IMR-90 (cell line): ENCODE measurements around the gene VAT1L. TPM values are rescaled to one million over a fixed set of nuclear protein-coding genes. Genes with fewer than 3 reads are reported as not detected.

ENCODE experiments used
- ATAC-seq: fragments of 200-7000 bp; cut with Tn5 transposase; 2 replicates; pipeline ENCODE4 v1.9.1; 2020; ENCODE audit warnings: low read depth, mild to moderate bottlenecking, moderate library complexity
- BruUV-seq: library from RNA; stranded (reverse); fragments of 400-500 nt; replicated peaks from 2 replicates; lab custom pipeline; 2021; lab: Mats Ljungman, UMichigan
- CTCF ChIA-PET: fragments of 300-600 bp; formaldehyde crosslinking; extraction: SDS; loops from one replicate; lab custom pipeline; 2021; ENCODE audit warnings: antibody characterized with exemption; lab: Yijun Ruan, JAX
- POLR2A ChIA-PET: fragments of 300-600 bp; sonication (Branson Sonifier 250); formaldehyde crosslinking; loops from one replicate; lab custom pipeline; 2022; ENCODE audit warnings: antibody characterized with exemption; ENCODE audit not compliant: unreplicated experiment; lab: Charles Lee
- DNase-seq: peaks from one replicate; pipeline ENCODE4 v3.0.0; 2013
- H2AFZ ChIP-seq: replicated peaks from 2 replicates; pipeline ENCODE3; 2013; ENCODE audit warnings: low read length, mild to moderate bottlenecking; ENCODE audit not compliant: poor library complexity
- H2AK5ac ChIP-seq: 2 replicates; pipeline ENCODE4 v1.6.1; 2013; ENCODE audit warnings: low read depth, low read length, inconsistent platforms
- H2AK9ac ChIP-seq: replicated peaks from 2 replicates; pipeline ENCODE3; 2013; ENCODE audit warnings: mild to moderate bottlenecking, low read depth, low read length, moderate library complexity; ENCODE audit not compliant: poor library complexity
- H2BK120ac ChIP-seq: 2 replicates; pipeline ENCODE4 v1.6.1; 2013; ENCODE audit warnings: low read depth, low read length, inconsistent platforms
- H2BK15ac ChIP-seq: 3 replicates; pipeline ENCODE4 v1.6.1; 2013; ENCODE audit warnings: low read depth, low read length, inconsistent platforms
- H2BK20ac ChIP-seq: 2 replicates; pipeline ENCODE4 v1.6.1; 2013; ENCODE audit warnings: low read depth, mild to moderate bottlenecking, inconsistent platforms, low read length, moderate library complexity
- H2BK5ac ChIP-seq: 2 replicates; pipeline ENCODE4 v1.6.1; 2013; ENCODE audit warnings: mild to moderate bottlenecking, low read depth, low read length, inconsistent platforms; ENCODE audit not compliant: poor library complexity, severe bottlenecking
- H3K14ac ChIP-seq: replicated peaks from 2 replicates; pipeline ENCODE4 v1.6.1; 2013; ENCODE audit warnings: low read depth, low read length, inconsistent platforms
- H3K18ac ChIP-seq: 2 replicates; pipeline ENCODE4 v1.6.1; 2013; ENCODE audit warnings: low read depth, low read length, control low read depth
- H3K23ac ChIP-seq: 2 replicates; pipeline ENCODE4 v1.6.1; 2013; ENCODE audit warnings: low read depth, low read length, inconsistent platforms
- H3K27ac ChIP-seq: 2 replicates; pipeline ENCODE4 v1.5.1; 2013; ENCODE audit warnings: mild to moderate bottlenecking, control low read depth, low read length; ENCODE audit not compliant: insufficient read depth
- H3K27me3 ChIP-seq: 2 replicates; pipeline ENCODE4 v1.6.1; 2013; ENCODE audit warnings: low read length; ENCODE audit not compliant: control insufficient read depth, insufficient read depth
- H3K36me3 ChIP-seq: 2 replicates; pipeline ENCODE4 v1.6.1; 2013; ENCODE audit warnings: low read length, mixed read lengths; ENCODE audit not compliant: control insufficient read depth, insufficient read depth
- H3K4ac ChIP-seq: 2 replicates; pipeline ENCODE4 v1.6.1; 2013; ENCODE audit warnings: low read depth, low read length, inconsistent platforms
- H3K4me1 ChIP-seq: 2 replicates; pipeline ENCODE4 v1.6.1; 2013; ENCODE audit warnings: low read length, mixed read lengths; ENCODE audit not compliant: control insufficient read depth, insufficient read depth
- H3K4me2 ChIP-seq: 2 replicates; pipeline ENCODE4 v1.6.1; 2013; ENCODE audit warnings: low read depth, mild to moderate bottlenecking, control low read depth, low read length, moderate library complexity
- H3K4me3 ChIP-seq: 2 replicates; pipeline ENCODE4 v1.5.1; 2013; ENCODE audit warnings: low read depth, mild to moderate bottlenecking, control low read depth, low read length, moderate library complexity; ENCODE audit not compliant: insufficient read depth
- H3K56ac ChIP-seq: 2 replicates; pipeline ENCODE4 v1.6.1; 2013; ENCODE audit warnings: low read length, inconsistent platforms; ENCODE audit not compliant: insufficient read depth; ENCODE audit errors: extremely low read depth
- H3K79me1 ChIP-seq, 2 experiments: 2 replicates each; pipeline ENCODE4 v1.6.1; 2013; ENCODE audit warnings: low read length in 2 of 2, inconsistent platforms in 1 of 2, low read depth in 1 of 2
- H3K9ac ChIP-seq: 2 replicates; pipeline ENCODE4 v1.6.1; 2013; ENCODE audit warnings: low read depth, low read length, control low read depth
- H3K9me1 ChIP-seq: 2 replicates; pipeline ENCODE4 v1.6.1; 2013; ENCODE audit warnings: low read length, inconsistent platforms; ENCODE audit not compliant: insufficient read depth
- H3K9me3 ChIP-seq: 2 replicates; pipeline ENCODE4 v1.6.1; 2013; ENCODE audit warnings: low read length; ENCODE audit not compliant: control insufficient read depth, insufficient read depth
- H4K20me1 ChIP-seq: 2 replicates; pipeline ENCODE4 v1.6.1; 2013; ENCODE audit warnings: low read length, inconsistent platforms; ENCODE audit not compliant: insufficient read depth
- H4K5ac ChIP-seq: 2 replicates; pipeline ENCODE4 v1.6.1; 2013; ENCODE audit warnings: mild to moderate bottlenecking, low read depth, low read length, control low read depth
- H4K8ac ChIP-seq, 2 experiments: 2 replicates each; pipeline ENCODE4 v1.6.1; 2013; ENCODE audit warnings: low read depth in 2 of 2, low read length in 2 of 2, control low read depth in 1 of 2, inconsistent platforms in 1 of 2
- H4K91ac ChIP-seq: 2 replicates; pipeline ENCODE4 v1.6.1; 2013; ENCODE audit warnings: low read depth, low read length, inconsistent platforms; ENCODE audit not compliant: insufficient read depth
- BHLHE40 ChIP-seq: fragments of 150-350 bp; IDR thresholded peaks from 2 replicates; pipeline ENCODE4 v1.6.1; 2016; ENCODE audit warnings: mild to moderate bottlenecking, low read depth, low read length
- CEBPB ChIP-seq: IDR thresholded peaks from 2 replicates; pipeline ENCODE4 v1.6.1; 2012; ENCODE audit warnings: low read depth, low read length, improper control_type of control experiment
- CHD1 ChIP-seq: IDR thresholded peaks from 2 replicates; pipeline ENCODE4 v1.6.1; 2012; ENCODE audit warnings: low read depth, low read length, improper control_type of control experiment
- FOS ChIP-seq: fragments of 150-350 bp; IDR thresholded peaks from 2 replicates; pipeline ENCODE4 v1.6.1; 2016; ENCODE audit warnings: low read depth, low read length
- MAFK ChIP-seq: IDR thresholded peaks from 2 replicates; pipeline ENCODE4 v1.6.1; 2012; ENCODE audit warnings: low read depth, low read length, improper control_type of control experiment
- MAZ ChIP-seq: IDR thresholded peaks from 2 replicates; pipeline ENCODE4 v1.6.1; 2012; ENCODE audit warnings: low read depth, mild to moderate bottlenecking, low read length, improper control_type of control experiment, moderate library complexity, borderline replicate concordance
- MXI1 ChIP-seq: IDR thresholded peaks from 2 replicates; pipeline ENCODE4 v1.6.1; 2012; ENCODE audit warnings: low read depth, mild to moderate bottlenecking, low read length, moderate library complexity, borderline replicate concordance
- NFE2L2 ChIP-seq: fragments of 150-350 bp; IDR thresholded peaks from 2 replicates; pipeline ENCODE4 v1.6.1; 2016; ENCODE audit warnings: low read depth, mild to moderate bottlenecking, low read length
- POLR2A ChIP-seq: IDR thresholded peaks from 2 replicates; pipeline ENCODE4 v1.6.1; 2012; ENCODE audit warnings: mild to moderate bottlenecking, low read depth, low read length
- RAD21 ChIP-seq: IDR thresholded peaks from 2 replicates; pipeline ENCODE4 v1.6.1; 2012; ENCODE audit warnings: low read length, improper control_type of control experiment
- RCOR1 ChIP-seq: IDR thresholded peaks from 2 replicates; pipeline ENCODE4 v1.6.1; 2012; ENCODE audit warnings: mild to moderate bottlenecking, low read length, improper control_type of control experiment; ENCODE audit not compliant: insufficient replicate concordance
- RFX5 ChIP-seq: IDR thresholded peaks from 2 replicates; pipeline ENCODE4 v1.8.0; 2012; ENCODE audit warnings: low read depth, mild to moderate bottlenecking, low read length, moderate library complexity
- SMC3 ChIP-seq: fragments of 150-350 bp; IDR thresholded peaks from 2 replicates; pipeline ENCODE4 v1.6.1; 2016; ENCODE audit warnings: low read depth, mild to moderate bottlenecking, antibody characterized with exemption, low read length, moderate library complexity
- USF2 ChIP-seq: fragments of 150-350 bp; IDR thresholded peaks from 2 replicates; pipeline ENCODE4 v1.6.1; 2017; ENCODE audit warnings: mild to moderate bottlenecking, antibody characterized with exemption, low read length, low read depth
- WGBS, 2 experiments: methylation state at CpG; one replicate each; pipeline versions ENCODE4 v1.1.5 to v1.1.7; 2013; ENCODE audit warnings: missing lambda C conversion rate in 2 of 2; ENCODE audit not compliant: insufficient read length in 1 of 2; ENCODE audit errors: extremely low coverage in 2 of 2; 5-methylcytosine and 5-hydroxymethylcytosine counted together
- dilution Hi-C: fragments of 300-500 bp; cut with HindIII; formaldehyde crosslinking; loops from one replicate; pipeline ENCODE4 v1.14.3; 2018; ENCODE audit warnings: low sequenced_read_pairs; ENCODE audit not compliant: unreplicated experiment
- in situ Hi-C: fragments of 300-500 bp; cut with MboI; formaldehyde crosslinking; loops from 3 replicates; pipeline ENCODE4 v1.14.3; 2019; ENCODE audit warnings: low sequenced_read_pairs, inconsistent platforms, mixed read lengths
- intact Hi-C: fragments of 100-400 bp; cut with micrococcal nuclease; formaldehyde crosslinking; loops from 2 replicates; pipeline ENCODE4 v1.10.0; 2022
- polyA plus RNA-seq, 3 experiments: library from polyadenylated mRNA; depleted of rRNA; stranded (reverse); fragments of >200 nt; gene quantifications; 2 replicates each; pipeline ENCODE4 v1.2.3, GENCODE V29; 2012; ENCODE audit warnings: low replicate concordance in 1 of 3
- total RNA-seq: library from RNA; depleted of rRNA; stranded (reverse); fragments of >200 nt; gene quantifications from 2 replicates; pipeline ENCODE4 v1.2.3, GENCODE V29; 2012
- TF ChIP-seq, protein P1 (sequence below): conservative IDR thresholded peaks from 2 replicates; pipeline ENCODE4 v1.5.1; 2012; ENCODE audit warnings: mild to moderate bottlenecking, low read depth, low read length, improper control_type of control experiment
- TF ChIP-seq, protein P2 (sequence below): fragments of 150-350 bp; IDR thresholded peaks from 2 replicates; pipeline ENCODE4 v1.6.1; 2016; ENCODE audit warnings: low read depth, mild to moderate bottlenecking, low read length, moderate library complexity, borderline replicate concordance

The VAT1L gene
- total and polyA plus RNA-seq, 2 of the 4 experiments (the other 2 are of a cell fraction) = 15.4 to 18.5 TPM

GRCh38 chr16:77859493-77860232 is 71.3 kb downstream of the VAT1L start:
- no peak overlapping the region for H4K8ac ChIP-seq
- no peak overlapping the region for H3K27ac ChIP-seq
- no peaks in the 10 kb centered on the region for H3K4me1 ChIP-seq
- no peaks in the 10 kb centered on the region for H3K9me1 ChIP-seq
- H2AK5ac ChIP-seq = no peak overlapping the region
- no peaks in the 10 kb centered on the region for H3K79me1 ChIP-seq
- H2BK20ac ChIP-seq = no peak overlapping the region
- DNase-seq (no peak), ATAC-seq (no peak)
- no peak overlapping the region for H2BK120ac ChIP-seq
- POLR2A ChIA-PET = no interaction called here
- no peak overlapping the region for H3K18ac ChIP-seq
- WGBS, 2 experiments = no CpG with 5 or more reads among the region's 11 CpGs
- no peak overlapping the region for H2BK5ac ChIP-seq
- in situ Hi-C loops (no loop called here), dilution Hi-C loops (no loop called here), intact Hi-C loops (no loop called here)
- no peak overlapping the region for H3K4ac ChIP-seq
- H3K9me3 ChIP-seq = no peaks in the 10 kb centered on the region
- no peak overlapping the region for H2AK9ac ChIP-seq
- no peak overlapping the region for H2AFZ ChIP-seq
- TF ChIP-seq, protein P1, sequence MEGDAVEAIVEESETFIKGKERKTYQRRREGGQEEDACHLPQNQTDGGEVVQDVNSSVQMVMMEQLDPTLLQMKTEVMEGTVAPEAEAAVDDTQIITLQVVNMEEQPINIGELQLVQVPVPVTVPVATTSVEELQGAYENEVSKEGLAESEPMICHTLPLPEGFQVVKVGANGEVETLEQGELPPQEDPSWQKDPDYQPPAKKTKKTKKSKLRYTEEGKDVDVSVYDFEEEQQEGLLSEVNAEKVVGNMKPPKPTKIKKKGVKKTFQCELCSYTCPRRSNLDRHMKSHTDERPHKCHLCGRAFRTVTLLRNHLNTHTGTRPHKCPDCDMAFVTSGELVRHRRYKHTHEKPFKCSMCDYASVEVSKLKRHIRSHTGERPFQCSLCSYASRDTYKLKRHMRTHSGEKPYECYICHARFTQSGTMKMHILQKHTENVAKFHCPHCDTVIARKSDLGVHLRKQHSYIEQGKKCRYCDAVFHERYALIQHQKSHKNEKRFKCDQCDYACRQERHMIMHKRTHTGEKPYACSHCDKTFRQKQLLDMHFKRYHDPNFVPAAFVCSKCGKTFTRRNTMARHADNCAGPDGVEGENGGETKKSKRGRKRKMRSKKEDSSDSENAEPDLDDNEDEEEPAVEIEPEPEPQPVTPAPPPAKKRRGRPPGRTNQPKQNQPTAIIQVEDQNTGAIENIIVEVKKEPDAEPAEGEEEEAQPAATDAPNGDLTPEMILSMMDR = no peak
- TF ChIP-seq MAZ (no peak), NFE2L2 (no peak), RCOR1 (no peak), RFX5 (no peak), MXI1 (no peak), POLR2A (no peak), USF2 (no peak), CEBPB (no peak), MAFK (no peak), RAD21 (no peak), BHLHE40 (no peak), SMC3 (no peak), FOS (no peak), CHD1 (no peak)
- TF ChIP-seq, protein P2, sequence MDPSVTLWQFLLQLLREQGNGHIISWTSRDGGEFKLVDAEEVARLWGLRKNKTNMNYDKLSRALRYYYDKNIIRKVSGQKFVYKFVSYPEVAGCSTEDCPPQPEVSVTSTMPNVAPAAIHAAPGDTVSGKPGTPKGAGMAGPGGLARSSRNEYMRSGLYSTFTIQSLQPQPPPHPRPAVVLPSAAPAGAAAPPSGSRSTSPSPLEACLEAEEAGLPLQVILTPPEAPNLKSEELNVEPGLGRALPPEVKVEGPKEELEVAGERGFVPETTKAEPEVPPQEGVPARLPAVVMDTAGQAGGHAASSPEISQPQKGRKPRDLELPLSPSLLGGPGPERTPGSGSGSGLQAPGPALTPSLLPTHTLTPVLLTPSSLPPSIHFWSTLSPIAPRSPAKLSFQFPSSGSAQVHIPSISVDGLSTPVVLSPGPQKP = no peak
- no peak overlapping the region for H3K4me2 ChIP-seq
- H3K9ac ChIP-seq = no peak overlapping the region
- no peak overlapping the region for H3K14ac ChIP-seq
- H4K20me1 ChIP-seq = no peaks in the 10 kb centered on the region
- no peak overlapping the region for H3K4me3 ChIP-seq
- BruUV-seq = no TSS peak
- no peak overlapping the region for H4K5ac ChIP-seq
- H3K23ac ChIP-seq = no peak overlapping the region
- no peak overlapping the region for H4K91ac ChIP-seq
- CTCF ChIA-PET = no interaction called here
- H3K56ac ChIP-seq = no peak overlapping the region
- peaks cover 6% of the 10 kb centered on the region; the same call in 1 of the 2 replicates for H3K36me3 ChIP-seq
- no peaks in the 10 kb centered on the region for H3K27me3 ChIP-seq
- H2BK15ac ChIP-seq = no peak overlapping the region; the same call in 2 of the 3 replicates
